Tibial nerve (tissue), 4 donors: ENCODE measurements around the gene CMBL.
"Not testable (repeated sequence)": the region's sequence is repeated elsewhere in the genome, so short reads cannot be mapped to it uniquely, and the experiment has no call there.

ENCODE experiments used
- EP300 ChIP-seq, 2 donors: sonication (generic); formaldehyde crosslinking; IDR thresholded peaks; one replicate each; pipeline ENCODE4 v1.6.1; 2017; ENCODE audit warnings: antibody characterized with exemption in 2 of 2, mild to moderate bottlenecking in 1 of 2
- TF ChIP-seq, protein P1 (sequence below), 5 experiments: fragments of 200-600 bp in 3 of 5; fragments of 450-650 bp in 2 of 5; sonication (generic) in 3 of 5; IDR thresholded peaks; one replicate each; pipeline ENCODE4 v1.5.1; 2016 to 2019; ENCODE audit warnings: antibody characterized with exemption in 5 of 5, mild to moderate bottlenecking in 3 of 5, moderate library complexity in 2 of 5

DNA sequence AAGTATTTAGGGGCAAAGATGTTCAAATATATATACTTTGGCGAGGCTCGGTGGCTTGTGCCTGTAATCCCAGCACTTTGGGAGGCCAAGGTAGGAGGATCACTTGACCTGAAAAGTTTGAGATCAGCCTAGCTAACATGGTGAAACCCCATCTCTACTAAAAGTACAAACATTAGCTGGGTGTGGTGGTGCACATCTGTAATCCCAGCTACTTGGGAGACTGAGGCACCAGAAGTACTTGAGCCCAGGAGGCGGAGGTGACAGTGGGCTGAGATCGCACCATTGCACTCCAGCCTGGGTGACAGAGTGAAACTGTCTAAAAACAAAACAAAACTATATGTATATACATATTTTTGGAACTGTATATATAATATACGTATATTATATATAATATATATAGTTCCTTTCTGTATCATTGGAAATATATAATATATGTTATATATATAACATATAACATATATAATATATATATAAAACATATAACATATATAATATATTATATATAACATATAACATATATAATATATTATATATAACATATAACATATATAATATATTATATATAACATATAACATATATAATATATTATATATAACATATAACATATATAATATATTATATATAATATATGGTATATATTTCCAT is 36.9 kb upstream of the CMBL start:
- TF ChIP-seq, protein P1, sequence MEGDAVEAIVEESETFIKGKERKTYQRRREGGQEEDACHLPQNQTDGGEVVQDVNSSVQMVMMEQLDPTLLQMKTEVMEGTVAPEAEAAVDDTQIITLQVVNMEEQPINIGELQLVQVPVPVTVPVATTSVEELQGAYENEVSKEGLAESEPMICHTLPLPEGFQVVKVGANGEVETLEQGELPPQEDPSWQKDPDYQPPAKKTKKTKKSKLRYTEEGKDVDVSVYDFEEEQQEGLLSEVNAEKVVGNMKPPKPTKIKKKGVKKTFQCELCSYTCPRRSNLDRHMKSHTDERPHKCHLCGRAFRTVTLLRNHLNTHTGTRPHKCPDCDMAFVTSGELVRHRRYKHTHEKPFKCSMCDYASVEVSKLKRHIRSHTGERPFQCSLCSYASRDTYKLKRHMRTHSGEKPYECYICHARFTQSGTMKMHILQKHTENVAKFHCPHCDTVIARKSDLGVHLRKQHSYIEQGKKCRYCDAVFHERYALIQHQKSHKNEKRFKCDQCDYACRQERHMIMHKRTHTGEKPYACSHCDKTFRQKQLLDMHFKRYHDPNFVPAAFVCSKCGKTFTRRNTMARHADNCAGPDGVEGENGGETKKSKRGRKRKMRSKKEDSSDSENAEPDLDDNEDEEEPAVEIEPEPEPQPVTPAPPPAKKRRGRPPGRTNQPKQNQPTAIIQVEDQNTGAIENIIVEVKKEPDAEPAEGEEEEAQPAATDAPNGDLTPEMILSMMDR (IDR thresholded peaks at IDR 0.05), result not testable (repeated sequence)
- TF ChIP-seq EP300 (IDR thresholded peaks at IDR 0.05), result not testable (repeated sequence)
